ENCODE measurements around the gene GNAI3. TPM values are rescaled to one million over a fixed set of nuclear protein-coding genes. Genes with fewer than 3 reads are reported as not detected.

The GNAI3 gene
- 4.4 to 5.7 TPM (median 5.1 TPM) in 5 replicates for total RNA-seq (2022; extraction: Qiagen RNA extraction; ENCODE audit: low read depth)

DNA sequence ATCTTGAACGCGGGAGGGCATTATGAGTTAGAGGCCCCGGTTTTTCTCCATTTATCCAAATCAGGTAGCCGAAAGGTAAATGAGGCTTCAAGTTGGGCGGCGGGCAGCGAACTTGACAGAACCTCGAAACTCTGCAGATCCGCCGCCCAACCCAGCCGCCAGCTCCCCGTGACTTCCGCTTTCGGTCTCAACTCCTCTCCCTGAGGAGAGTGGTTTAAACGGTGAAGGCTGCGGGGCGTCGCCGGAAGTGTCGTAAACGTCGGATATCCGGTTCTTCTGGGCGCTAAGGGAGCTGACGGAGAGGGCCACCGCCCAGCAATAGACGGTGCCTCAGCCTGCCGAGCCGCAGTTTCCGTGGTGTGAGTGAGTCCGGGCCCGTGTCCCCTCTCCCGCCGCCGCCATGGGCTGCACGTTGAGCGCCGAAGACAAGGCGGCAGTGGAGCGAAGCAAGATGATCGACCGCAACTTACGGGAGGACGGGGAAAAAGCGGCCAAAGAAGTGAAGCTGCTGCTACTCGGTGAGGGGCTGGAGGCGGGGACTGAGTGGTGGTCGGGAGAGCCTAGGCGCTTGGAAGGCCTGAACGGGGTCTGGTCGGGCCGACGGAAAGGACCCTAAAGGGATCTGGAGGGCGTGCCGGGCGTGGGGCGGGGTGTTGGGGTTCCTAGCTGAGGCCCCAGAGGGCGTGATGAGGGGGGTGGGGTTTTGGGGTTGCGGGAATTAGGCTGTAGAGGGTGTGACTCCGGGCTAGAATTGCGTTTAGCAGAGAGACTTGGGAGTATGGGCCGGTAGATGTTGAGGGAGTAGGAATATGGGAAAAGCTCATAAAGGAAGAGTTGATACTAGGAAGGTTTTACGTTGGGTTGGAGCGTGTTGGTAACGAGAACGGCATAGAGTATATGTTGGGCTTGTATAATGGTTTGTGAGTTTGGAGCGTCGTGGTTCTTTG, at the start of gene GNAI3:
Gene GNAI3, plus strand, starts transcription at position 295 of the 947 bp plus-strand sequence. Its CDS starts 106 bp downstream, at position 401.

DNA sequence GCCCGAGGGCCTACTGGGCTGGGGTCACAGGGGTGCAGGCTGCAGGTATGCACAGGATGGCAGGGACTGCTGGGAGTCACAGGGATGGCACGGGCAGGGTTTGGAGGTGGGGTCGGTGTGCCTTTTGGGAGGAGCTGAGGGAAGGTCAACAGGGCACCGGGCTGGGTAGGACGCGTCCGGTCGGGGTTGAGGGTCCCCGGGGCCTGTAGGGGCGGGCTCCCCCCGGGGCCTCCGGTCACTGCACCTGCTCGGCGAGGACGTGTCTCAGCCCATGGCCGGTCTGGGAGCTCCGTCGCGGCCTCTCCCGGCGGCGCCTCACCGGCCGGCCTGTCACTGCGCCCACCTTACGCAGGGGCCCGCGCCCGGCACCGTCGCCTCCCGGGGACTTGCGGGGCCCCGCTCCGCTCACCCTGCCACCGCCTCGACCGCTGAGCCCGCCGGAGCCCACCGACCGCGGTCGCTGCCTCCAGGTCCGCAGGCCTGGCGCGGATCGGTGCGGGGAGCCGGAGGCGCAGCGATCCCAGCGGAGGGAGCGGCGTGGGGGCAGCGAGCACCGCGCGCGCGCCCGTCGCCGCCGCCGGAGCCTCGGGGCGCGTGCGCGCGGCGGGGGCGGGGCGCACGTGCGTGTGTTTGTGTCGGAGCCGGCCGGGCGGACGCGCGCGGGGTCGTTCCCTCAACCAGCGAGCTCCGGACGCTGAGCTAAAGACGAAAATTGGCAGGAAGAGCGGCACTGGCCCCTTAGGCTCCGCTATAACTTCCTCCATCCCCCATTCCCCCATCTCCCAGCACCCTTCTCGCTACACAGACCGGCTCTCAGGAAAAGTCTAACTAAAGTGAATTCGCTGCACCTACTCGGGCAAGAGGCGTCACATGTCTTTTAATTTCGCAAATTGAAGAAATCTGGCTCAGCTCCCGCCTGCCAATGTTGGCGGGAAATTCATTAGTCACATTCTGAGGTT, 39.0 kb upstream of the GNAI3 start, which contains the start of gene AMIGO1:
Gene AMIGO1, minus strand, starts transcription at position 552 of the 959 bp plus-strand sequence. CDS start 815 bp downstream, outside the sequence.

DNA sequence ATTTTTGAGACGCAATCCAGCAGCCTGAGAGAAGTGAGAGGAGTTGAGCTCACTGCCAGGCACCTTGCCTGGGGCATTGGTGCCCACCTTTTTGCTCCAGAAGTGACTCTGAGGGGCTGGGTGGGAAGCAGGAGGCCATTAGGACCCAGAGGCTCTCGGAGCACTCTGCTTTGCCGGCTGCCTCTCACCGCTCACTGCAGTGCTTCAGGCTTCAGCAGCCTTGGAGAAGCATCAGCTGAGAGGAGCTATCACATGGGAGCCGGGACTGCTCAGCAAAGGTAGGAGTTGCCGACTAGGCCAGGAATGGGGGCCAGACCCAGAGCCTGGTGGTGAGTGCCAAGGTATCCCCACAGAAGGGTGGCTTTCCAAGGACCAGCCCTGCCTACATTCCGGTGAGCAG, 8.7 kb upstream of the GNAI3 start, which contains the start of gene GPR61:
Gene GPR61, plus strand, starts transcription at position 197 of the 400 bp plus-strand sequence. CDS start 3,151 bp downstream, outside the sequence.

DNA sequence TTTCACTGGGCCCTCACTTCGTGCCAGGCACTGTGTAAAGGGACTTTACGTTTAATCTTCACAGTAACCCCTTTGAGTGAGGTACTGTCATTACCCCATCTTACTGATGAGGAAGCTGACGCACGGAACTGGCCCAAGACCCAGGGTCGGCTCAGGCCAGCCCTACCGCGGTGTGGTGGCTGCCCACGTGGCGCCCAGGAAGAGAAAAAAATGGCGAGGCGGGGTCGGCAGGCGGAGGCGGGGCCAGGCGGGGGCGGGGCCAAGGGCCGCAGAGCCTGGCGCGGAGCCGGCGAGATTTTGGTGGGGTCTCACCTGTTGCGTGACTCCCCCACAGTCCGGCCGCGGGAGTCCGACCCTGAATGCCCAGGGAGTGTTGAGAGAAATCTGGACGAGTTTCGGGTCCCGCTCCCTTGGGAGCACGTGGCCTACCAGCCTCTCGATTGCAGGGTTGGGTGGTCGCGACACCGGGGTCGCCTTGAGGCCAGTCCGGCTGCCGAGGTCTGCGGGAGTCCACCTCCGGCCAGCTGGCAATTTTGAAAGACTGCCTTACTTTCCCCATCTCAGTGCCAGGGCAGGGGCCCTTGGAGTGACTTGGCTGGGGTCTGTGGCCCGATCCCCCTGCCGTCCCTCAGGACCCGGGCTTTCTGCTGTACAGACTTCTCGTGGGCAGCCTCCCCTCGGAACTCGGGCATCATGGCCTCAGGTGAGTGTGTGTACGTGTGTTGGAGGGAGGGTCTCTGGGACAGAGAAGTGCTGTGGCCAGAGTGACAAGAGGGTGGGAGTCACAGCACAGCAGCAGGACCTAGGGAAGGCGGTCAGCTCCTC, 71.4 kb downstream of the GNAI3 start, which contains the start of the genes AMPD2 and GNAT2:
Gene AMPD2, plus strand, starts transcription at position 262 of the 825 bp plus-strand sequence. CDS start 1,339 bp downstream, outside the sequence.
Gene GNAT2, minus strand, starts transcription at position 41 of the 825 bp plus-strand sequence. CDS start 6,746 bp downstream, outside the sequence.

DNA sequence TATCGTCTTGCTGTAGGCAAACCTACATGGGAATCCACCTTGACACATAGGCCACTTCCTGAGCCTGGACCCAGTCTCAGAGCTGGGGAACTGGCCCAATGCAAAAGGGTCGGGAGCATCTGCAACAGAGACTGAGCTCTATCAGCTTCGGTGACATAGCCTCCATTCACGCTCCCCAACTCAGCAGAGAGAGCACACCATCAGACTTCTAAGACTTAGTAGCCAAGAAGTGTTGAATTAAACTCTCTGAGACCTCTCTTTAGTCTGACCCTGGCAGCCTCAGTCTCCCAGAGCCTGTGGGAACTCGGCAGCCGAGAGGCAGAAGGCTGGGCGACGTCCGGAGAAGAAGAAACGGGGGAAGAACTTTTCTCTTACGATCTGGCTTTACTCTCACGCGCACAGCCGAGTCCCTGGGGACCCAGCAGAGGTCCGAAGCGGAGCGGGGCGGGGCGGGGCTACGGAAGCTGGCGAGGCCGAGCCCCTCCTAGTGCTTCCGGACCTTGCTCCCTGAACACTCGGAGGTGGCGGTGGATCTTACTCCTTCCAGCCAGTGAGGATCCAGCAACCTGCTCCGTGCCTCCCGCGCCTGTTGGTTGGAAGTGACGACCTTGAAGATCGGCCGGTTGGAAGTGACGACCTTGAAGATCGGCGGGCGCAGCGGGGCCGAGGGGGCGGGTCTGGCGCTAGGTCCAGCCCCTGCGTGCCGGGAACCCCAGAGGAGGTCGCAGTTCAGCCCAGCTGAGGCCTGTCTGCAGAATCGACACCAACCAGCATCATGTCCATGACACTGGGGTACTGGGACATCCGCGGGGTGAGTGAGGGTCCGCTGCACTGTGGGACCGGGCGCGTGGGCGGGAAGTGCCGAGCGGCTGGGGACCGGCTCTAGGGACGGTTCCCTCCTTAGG, 107.5 kb downstream of the GNAI3 start, which contains the start of gene GSTM4:
Gene GSTM4, plus strand, starts transcription at position 485 of the 905 bp plus-strand sequence. Its CDS starts 291 bp downstream, at position 776.

DNA sequence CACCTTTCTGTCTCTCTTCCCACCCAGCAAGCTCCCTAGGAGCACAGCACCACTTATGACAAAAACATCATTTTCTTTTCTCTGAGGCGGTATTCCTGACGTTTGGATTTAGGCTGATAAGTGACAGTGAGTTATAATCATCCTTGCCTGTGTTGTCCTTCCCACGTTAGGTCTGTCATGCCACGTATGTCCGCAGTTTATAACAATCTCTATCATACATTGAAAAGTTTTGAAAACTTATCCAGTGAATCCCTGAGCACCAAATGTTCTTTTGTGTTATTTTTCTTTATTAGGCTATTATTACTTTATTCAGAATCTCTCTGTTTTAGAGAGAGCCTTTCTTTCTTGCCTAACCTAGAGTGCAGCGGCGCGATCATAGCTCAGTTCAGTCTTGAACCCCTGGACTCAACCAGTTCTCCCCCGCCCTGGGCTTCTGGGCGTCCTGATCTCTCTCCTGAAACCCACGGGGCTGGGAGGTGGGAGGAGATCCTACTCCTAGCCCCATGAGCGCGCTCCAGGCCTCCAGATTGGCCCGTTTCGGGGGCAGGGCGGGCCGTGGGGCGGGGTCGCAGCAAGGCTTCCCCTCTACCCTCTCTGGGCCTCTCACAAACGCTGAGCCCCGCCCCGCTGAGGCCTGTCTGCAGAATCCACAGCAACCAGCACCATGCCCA, 119.2 kb downstream of the GNAI3 start, which contains the start of gene GSTM2:
Gene GSTM2, plus strand, starts transcription at position 606 of the 671 bp plus-strand sequence. Its CDS starts 59 bp downstream, at position 665.

Other genes with a start within 250 kb of the GNAI3 start
- gene MYBPHL, start 241.6 kb upstream of the GNAI3 start, total RNA-seq (2022; extraction: Qiagen RNA extraction; ENCODE audit: low read depth), result not detected in 5 replicates
- gene SORT1, start 150.7 kb upstream of the GNAI3 start, total RNA-seq (2022; extraction: Qiagen RNA extraction; ENCODE audit: low read depth), result 3.3 to 4.6 TPM (median 4.0 TPM) in 5 replicates
- gene PSMA5, start 122.2 kb upstream of the GNAI3 start, total RNA-seq (2022; extraction: Qiagen RNA extraction; ENCODE audit: low read depth), result 107 to 114 TPM (median 110 TPM) in 5 replicates
- 0.07 to 0.11 TPM (median 0.10 TPM) in 5 replicates for gene SYPL2, start 82.1 kb upstream of the GNAI3 start, total RNA-seq (2022; extraction: Qiagen RNA extraction; ENCODE audit: low read depth)
- gene ATXN7L2, start 64.7 kb upstream of the GNAI3 start, total RNA-seq (2022; extraction: Qiagen RNA extraction; ENCODE audit: low read depth), result 1.7 to 2.3 TPM (median 2.1 TPM) in 5 replicates
- gene CYB561D1, start 54.5 kb upstream of the GNAI3 start, total RNA-seq (2022; extraction: Qiagen RNA extraction; ENCODE audit: low read depth), result 4.0 to 5.1 TPM (median 4.4 TPM) in 5 replicates
- 1.1 to 1.4 TPM (median 1.2 TPM) in 5 replicates for gene AMIGO1, start 38.9 kb upstream of the GNAI3 start, total RNA-seq (2022; extraction: Qiagen RNA extraction; ENCODE audit: low read depth)
- not detected in 5 replicates for gene GPR61, start 8.7 kb upstream of the GNAI3 start, total RNA-seq (2022; extraction: Qiagen RNA extraction; ENCODE audit: low read depth)
- gene GNAT2, start 71.0 kb downstream of the GNAI3 start, total RNA-seq (2022; extraction: Qiagen RNA extraction; ENCODE audit: low read depth), result 0.14 to 0.26 TPM in 2 of 5 replicates, not detected in the others
- 21.8 to 31.1 TPM (median 23.9 TPM) in 5 replicates for gene AMPD2, start 71.2 kb downstream of the GNAI3 start, total RNA-seq (2022; extraction: Qiagen RNA extraction; ENCODE audit: low read depth)
- gene GSTM4, start 107.5 kb downstream of the GNAI3 start, total RNA-seq (2022; extraction: Qiagen RNA extraction; ENCODE audit: low read depth), result 7.6 to 9.8 TPM (median 8.7 TPM) in 5 replicates
- 3.0 to 4.0 TPM (median 3.5 TPM) in 5 replicates for gene GSTM2, start 119.4 kb downstream of the GNAI3 start, total RNA-seq (2022; extraction: Qiagen RNA extraction; ENCODE audit: low read depth)
- gene GSTM1, start 139.2 kb downstream of the GNAI3 start, total RNA-seq (2022; extraction: Qiagen RNA extraction; ENCODE audit: low read depth), result not detected in 5 replicates
- not detected in 5 replicates for gene GSTM5, start 163.6 kb downstream of the GNAI3 start, total RNA-seq (2022; extraction: Qiagen RNA extraction; ENCODE audit: low read depth)
- gene GSTM3, start 192.4 kb downstream of the GNAI3 start, total RNA-seq (2022; extraction: Qiagen RNA extraction; ENCODE audit: low read depth), result 21.5 to 28.1 TPM (median 24.6 TPM) in 5 replicates
- gene EPS8L3, start 215.3 kb downstream of the GNAI3 start, total RNA-seq (2022; extraction: Qiagen RNA extraction; ENCODE audit: low read depth), result 0.47 to 1.6 TPM (median 0.85 TPM) in 5 replicates